H9 (cell line): ENCODE results near the gene HEPHL1. TPM values are rescaled to one million over a fixed set of nuclear protein-coding genes. Genes with fewer than 3 reads are reported as not detected.
A peak's percentile ranks its signal among the peaks of the same experiment; 100 is the strongest.
"Not testable (repeated sequence)": the region's sequence is repeated elsewhere in the genome, so short reads cannot be mapped to it uniquely, and the experiment has no call there.

Experiments
- DNase-seq: peaks from one replicate; pipeline ENCODE4 v3.0.0-alpha.2; 2017
- H2AFZ ChIP-seq: one replicate; pipeline ENCODE4 v1.6.1; 2013; ENCODE audit warnings: mild to moderate bottlenecking, low read length, control low read depth, moderate library complexity
- H2AK5ac ChIP-seq: 2 replicates; pipeline ENCODE4 v1.6.1; 2013; ENCODE audit warnings: low read length, control low read depth, mixed read lengths; ENCODE audit not compliant: insufficient read length
- H2BK120ac ChIP-seq: one replicate; pipeline ENCODE4 v1.6.1; 2013; ENCODE audit warnings: low read depth, mild to moderate bottlenecking, low read length, control low read depth, inconsistent platforms; ENCODE audit not compliant: poor library complexity, severe bottlenecking
- H2BK12ac ChIP-seq: 2 replicates; pipeline ENCODE4 v1.6.1; 2013; ENCODE audit warnings: low read length, control low read depth, mixed read lengths, low read depth; ENCODE audit not compliant: insufficient read length
- H2BK15ac ChIP-seq: 2 replicates; pipeline ENCODE4 v1.6.1; 2013; ENCODE audit warnings: low read depth, low read length, control low read depth
- H2BK20ac ChIP-seq: one replicate; pipeline ENCODE4 v1.6.1; 2013; ENCODE audit warnings: low read depth, mild to moderate bottlenecking, low read length, control low read depth, inconsistent platforms; ENCODE audit not compliant: poor library complexity, severe bottlenecking
- H2BK5ac ChIP-seq: 2 replicates; pipeline ENCODE4 v1.6.1; 2013; ENCODE audit warnings: low read length, control low read depth, mixed read lengths; ENCODE audit not compliant: insufficient read length
- H3K14ac ChIP-seq: 2 replicates; pipeline ENCODE4 v1.6.1; 2013; ENCODE audit warnings: low read length, control low read depth; ENCODE audit not compliant: insufficient read depth
- H3K18ac ChIP-seq: 2 replicates; pipeline ENCODE4 v1.6.1; 2013; ENCODE audit warnings: low read depth, mild to moderate bottlenecking, mixed read lengths, low read length, control low read depth; ENCODE audit not compliant: insufficient read length
- H3K23ac ChIP-seq: 2 replicates; pipeline ENCODE4 v1.6.1; 2013; ENCODE audit warnings: low read length, control low read depth, mixed read lengths, low read depth; ENCODE audit not compliant: insufficient read length
- H3K23me2 ChIP-seq: 2 replicates; pipeline ENCODE4 v1.6.1; 2013; ENCODE audit warnings: low read depth, mild to moderate bottlenecking, mixed read lengths, low read length, control low read depth; ENCODE audit not compliant: insufficient read length, poor library complexity, severe bottlenecking
- H3K27ac ChIP-seq: 2 replicates; pipeline ENCODE4 v1.5.1; 2013; ENCODE audit warnings: low read length, control low read depth, mixed read lengths, low read depth; ENCODE audit not compliant: insufficient read length
- H3K27me3 ChIP-seq: 2 replicates; pipeline ENCODE4 v1.6.1; 2013; ENCODE audit warnings: low read length, control low read depth, inconsistent platforms; ENCODE audit not compliant: insufficient read depth
- H3K4ac ChIP-seq: 2 replicates; pipeline ENCODE4 v1.6.1; 2013; ENCODE audit warnings: low read depth, mild to moderate bottlenecking, control low read depth, inconsistent platforms, low read length, moderate library complexity
- H3K4me1 ChIP-seq: 2 replicates; pipeline ENCODE4 v1.6.1; 2013; ENCODE audit warnings: low read length, control low read depth, inconsistent platforms; ENCODE audit not compliant: insufficient read depth
- H3K4me2 ChIP-seq: 2 replicates; pipeline ENCODE4 v1.6.1; 2013; ENCODE audit warnings: low read length, control low read depth, mixed read lengths; ENCODE audit not compliant: insufficient read length, insufficient read depth
- H3K56ac ChIP-seq: 2 replicates; pipeline ENCODE4 v1.6.1; 2013; ENCODE audit warnings: low read depth, mild to moderate bottlenecking, mixed read lengths, low read length, control low read depth; ENCODE audit not compliant: insufficient read length
- H3K79me1 ChIP-seq: 2 replicates; pipeline ENCODE4 v1.6.1; 2013; ENCODE audit warnings: low read depth, mild to moderate bottlenecking, moderate library complexity, low read length, control low read depth, inconsistent platforms; ENCODE audit not compliant: insufficient read depth, poor library complexity, severe bottlenecking
- H3K79me2 ChIP-seq: 2 replicates; pipeline ENCODE4 v1.6.1; 2013; ENCODE audit warnings: low read length, control low read depth, inconsistent platforms; ENCODE audit not compliant: insufficient read depth
- H3K9ac ChIP-seq: 2 replicates; pipeline ENCODE4 v1.6.1; 2013; ENCODE audit warnings: low read length, control low read depth, mixed read lengths; ENCODE audit not compliant: insufficient read length; ENCODE audit errors: extremely low read depth
- H3K9me3 ChIP-seq: one replicate; pipeline ENCODE4 v1.6.1; 2013; ENCODE audit warnings: low read depth, low read length, inconsistent platforms; ENCODE audit not compliant: control insufficient read depth
- H3T11ph ChIP-seq: one replicate; pipeline ENCODE4 v1.6.1; 2013; ENCODE audit warnings: mild to moderate bottlenecking, low read length, control low read depth, inconsistent platforms
- H4K20me1 ChIP-seq: one replicate; pipeline ENCODE4 v1.6.1; 2013; ENCODE audit not compliant: control insufficient read depth, insufficient read length, insufficient read depth
- H4K5ac ChIP-seq: 2 replicates; pipeline ENCODE4 v1.6.1; 2013; ENCODE audit warnings: low read depth, mild to moderate bottlenecking, mixed read lengths, low read length, control low read depth; ENCODE audit not compliant: insufficient read length
- H4K8ac ChIP-seq: replicated peaks from 2 replicates; pipeline ENCODE4 v1.6.1; 2013; ENCODE audit warnings: low read length, control low read depth, mixed read lengths, low read depth; ENCODE audit not compliant: insufficient read length
- H4K91ac ChIP-seq: 2 replicates; pipeline ENCODE4 v1.6.1; 2013; ENCODE audit warnings: low read depth, mild to moderate bottlenecking, moderate library complexity, mixed read lengths, low read length, control low read depth; ENCODE audit not compliant: insufficient read length
- H3K27ac Mint-ChIP-seq, 3 experiments: 2 replicates in 2 of 3; 3 replicates in 1 of 3; pipeline ENCODE4 v1.8.0; 2020 to 2021; ENCODE audit warnings: mixed read lengths in 3 of 3, mild to moderate bottlenecking in 1 of 3, moderate library complexity in 1 of 3
- H3K27me3 Mint-ChIP-seq: 2 replicates; pipeline ENCODE4 v1.8.0; 2021; ENCODE audit warnings: low read depth, mild to moderate bottlenecking, moderate library complexity, mixed read lengths
- H3K36me3 Mint-ChIP-seq, 3 experiments: 2 replicates in 2 of 3; 3 replicates in 1 of 3; pipeline ENCODE4 v1.8.0; 2020 to 2021; ENCODE audit warnings: low read depth in 3 of 3, mixed read lengths in 3 of 3; ENCODE audit not compliant: insufficient read depth in 1 of 3
- H3K4me1 Mint-ChIP-seq, 2 experiments: 2 replicates each; pipeline ENCODE4 v1.8.0; 2020; ENCODE audit warnings: mixed read lengths in 2 of 2
- H3K4me3 Mint-ChIP-seq, 2 experiments: 2 replicates in 1 of 2; 3 replicates in 1 of 2; pipeline ENCODE4 v1.8.0; 2020 to 2021; ENCODE audit warnings: mild to moderate bottlenecking in 2 of 2, mixed read lengths in 2 of 2, moderate library complexity in 1 of 2
- H3K9me3 Mint-ChIP-seq, 2 experiments: 2 replicates in 1 of 2; 3 replicates in 1 of 2; pipeline ENCODE4 v1.8.0; 2020; ENCODE audit warnings: mild to moderate bottlenecking in 2 of 2, mixed read lengths in 2 of 2, moderate library complexity in 1 of 2
- CTCF ChIP-seq: fragments of 200-600 bp; sonication (generic); conservative IDR thresholded peaks from 3 replicates; pipeline ENCODE4 v1.8.0; 2021; ENCODE audit warnings: antibody characterized with exemption, mild to moderate bottlenecking
- WGBS: extraction: QIAGEN DNeasy Blood & Tissue Kit; methylation state at CpG from one replicate; pipeline ENCODE4 v1.1.7; 2013; ENCODE audit warnings: missing lambda C conversion rate, low lambda C conversion rate, mixed read lengths; ENCODE audit not compliant: insufficient read length; ENCODE audit errors: extremely low coverage; 5-methylcytosine and 5-hydroxymethylcytosine counted together
- total RNA-seq: library from RNA; stranded (reverse); gene quantifications from 2 replicates; pipeline ENCODE4 v1.2.1, GENCODE V29; 2021

The HEPHL1 gene
- total RNA-seq, 1 experiment from 2014 or later, result not detected

DNA sequence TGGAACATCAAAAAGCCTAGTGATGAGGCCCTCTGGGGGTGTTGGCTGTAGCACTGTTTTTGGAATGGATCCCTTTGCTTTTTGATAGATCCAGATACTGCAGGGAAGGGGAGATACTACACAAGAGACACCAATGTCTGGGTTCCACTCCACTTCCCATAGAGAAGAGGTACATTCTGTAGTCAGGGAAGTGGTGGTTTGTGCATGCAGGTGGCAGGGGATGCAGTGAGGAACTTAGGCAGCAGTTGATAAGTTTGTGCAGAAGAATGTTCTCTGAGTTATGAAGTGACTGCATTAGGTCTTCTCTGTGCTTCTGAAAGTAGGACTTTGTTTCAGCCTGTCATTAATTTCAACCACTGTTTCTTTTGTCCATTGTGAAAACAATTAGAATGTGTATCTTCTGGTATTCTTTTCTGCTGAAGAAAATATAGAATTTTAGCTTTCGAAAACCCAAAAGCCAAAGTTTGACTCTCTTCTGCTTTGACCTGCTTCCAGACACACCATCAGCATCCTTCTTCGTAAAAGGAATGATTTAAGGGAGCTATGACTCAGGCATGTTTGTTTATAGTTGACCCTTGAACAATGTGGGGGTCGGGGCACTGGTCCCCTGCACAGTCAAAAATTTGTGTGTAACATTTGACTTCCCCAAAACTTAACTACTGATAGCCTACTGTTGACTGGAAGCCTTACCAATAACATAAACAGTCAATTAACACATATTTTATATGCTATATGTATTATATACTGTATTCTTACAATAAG is 133.1 kb downstream of the HEPHL1 start:
- Mint-ChIP-seq H3K36me3 (peaks cover 27 to 39% (median 31%) of the 10 kb centered on the region in 3 experiments), H3K9me3 (peaks cover 4 to 14% of the 10 kb centered on the region in 2 experiments), H3K4me1 (peaks cover 41 to 45% of the 10 kb centered on the region in 2 experiments), H3K27me3 (no peaks in the 10 kb centered on the region), H3K4me3 (no peak overlapping the region), H3K27ac (0 out of 7 replicates have a peak overlapping the region, but pooled peaks of 1 of the 3 experiments have one; percentile 6)
- no peak overlapping the region for H4K5ac ChIP-seq
- no peak overlapping the region for H2BK120ac ChIP-seq
- H2BK5ac ChIP-seq, result no peak overlapping the region
- H3K56ac ChIP-seq, result no peak overlapping the region
- H3T11ph ChIP-seq, result no peak overlapping the region
- peaks cover 12% of the 10 kb centered on the region; the same call in 1 of the 2 replicates for H3K4me1 ChIP-seq
- no peak overlapping the region for H3K23ac ChIP-seq
- no peaks in the 10 kb centered on the region for H3K27me3 ChIP-seq
- H3K4me2 ChIP-seq, result no peak overlapping the region
- H4K91ac ChIP-seq, result no peak overlapping the region
- H3K14ac ChIP-seq, result no peak overlapping the region
- no peak overlapping the region for H3K4ac ChIP-seq
- peaks cover 8% of the 10 kb centered on the region for H3K79me1 ChIP-seq
- TF ChIP-seq CTCF, result no peak
- H3K27ac ChIP-seq, result no peak overlapping the region
- no peak overlapping the region for H2AFZ ChIP-seq
- H2BK20ac ChIP-seq, result no peak overlapping the region
- no peaks in the 10 kb centered on the region for H3K9me3 ChIP-seq
- H3K9ac ChIP-seq, result no peak overlapping the region
- no peaks in the 10 kb centered on the region for H3K23me2 ChIP-seq
- no peak overlapping the region for H2BK12ac ChIP-seq
- peaks cover 40% of the 10 kb centered on the region; the same call in 1 of the 2 replicates for H3K79me2 ChIP-seq
- no peak overlapping the region for H2BK15ac ChIP-seq
- WGBS, result no CpG with 5 or more reads among the region's 3 CpGs
- no peak overlapping the region for H4K8ac ChIP-seq
- H2AK5ac ChIP-seq, result no peak overlapping the region
- DNase-seq, result no peak
- H4K20me1 ChIP-seq, result no peaks in the 10 kb centered on the region
- H3K18ac ChIP-seq, result no peak overlapping the region

DNA sequence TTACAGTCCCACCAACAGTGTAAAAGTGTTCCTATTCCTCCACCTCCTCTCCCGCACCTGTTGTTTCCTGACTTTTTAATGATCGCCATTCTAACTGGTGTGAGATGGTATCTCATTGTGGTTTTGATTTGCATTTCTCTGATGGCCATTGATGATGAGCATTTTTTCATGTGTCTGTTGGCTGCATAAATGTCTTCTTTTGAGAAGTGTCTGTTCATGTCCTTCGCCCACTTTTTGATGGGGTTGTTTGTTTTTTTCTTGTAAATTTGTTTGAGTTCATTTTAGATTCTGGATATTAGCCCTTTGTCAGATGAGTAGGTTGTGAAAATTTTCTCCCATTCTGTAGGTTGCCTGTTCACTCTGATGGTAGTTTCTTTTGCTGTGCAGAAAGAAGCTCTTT is 136.2 kb downstream of the HEPHL1 start:
- not testable (repeated sequence) for H4K20me1 ChIP-seq, H3K23ac ChIP-seq, H3K18ac ChIP-seq, H3K4ac ChIP-seq, H3K4me1 ChIP-seq, H2BK20ac ChIP-seq, H4K5ac ChIP-seq, H3K4me2 ChIP-seq, H3K79me1 ChIP-seq, DNase-seq, H3K27ac Mint-ChIP-seq, H3K4me3 Mint-ChIP-seq, H3K23me2 ChIP-seq, H3K27me3 ChIP-seq, H3K56ac ChIP-seq, H2BK12ac ChIP-seq, H4K91ac ChIP-seq, H2AFZ ChIP-seq, H2BK5ac ChIP-seq, H3K27me3 Mint-ChIP-seq, H3K14ac ChIP-seq, H2BK15ac ChIP-seq, H3K9ac ChIP-seq, H3T11ph ChIP-seq, H2BK120ac ChIP-seq, H3K27ac ChIP-seq, H2AK5ac ChIP-seq, H4K8ac ChIP-seq, H3K9me3 ChIP-seq
- no CpG with 5 or more reads among the region's 3 CpGs for WGBS
- peaks cover 16 to 23% of the 10 kb centered on the region in 2 experiments for H3K4me1 Mint-ChIP-seq
- peaks cover 54 to 70% (median 58%) of the 10 kb centered on the region in 3 experiments for H3K36me3 Mint-ChIP-seq
- H3K9me3 Mint-ChIP-seq, result peaks cover 31 to 42% of the 10 kb centered on the region in 2 experiments
- H3K79me2 ChIP-seq, result peaks cover 19% of the 10 kb centered on the region; the same call in 1 of the 2 replicates
